Measurements from ENCODE around the gene MRPL28.
"Not testable (repeated sequence)": the region's sequence is repeated elsewhere in the genome, so short reads cannot be mapped to it uniquely, and the experiment has no call there.

Gene MRPL28

GRCh38 chr16:337437-337836 is 32.9 kb downstream of the MRPL28 start:
- DNase-seq, result no peak

GRCh38 chr16:336269-336668 is 34.1 kb downstream of the MRPL28 start:
- DNase-seq, result no peak

- DNase-seq, result not testable (repeated sequence)
These were observed 35.3 kb downstream of the MRPL28 start for GRCh38 chr16:334861-335632.

GRCh38 chr16:334164-334832 is 36.0 kb downstream of the MRPL28 start:
- not testable (repeated sequence) for DNase-seq

GRCh38 chr16:333406-334094 is 36.8 kb downstream of the MRPL28 start:
- DNase-seq, result no peak

GRCh38 chr16:331181-331814 is 39.0 kb downstream of the MRPL28 start:
- not testable (repeated sequence) for DNase-seq

GRCh38 chr16:330741-331140 is 39.6 kb downstream of the MRPL28 start:
- DNase-seq, result no peak

- DNase-seq, result no peak
These were observed 44.8 kb downstream of the MRPL28 start for GRCh38 chr16:325375-326145.

GRCh38 chr16:324451-325334 is 45.6 kb downstream of the MRPL28 start:
- DNase-seq, result peak in 3 of 4 experiments; percentile 24 to 72 (median 60)

- no peak for DNase-seq
These were observed 46.2 kb downstream of the MRPL28 start for GRCh38 chr16:324201-324450.

GRCh38 chr16:322476-323143 is 47.7 kb downstream of the MRPL28 start:
- DNase-seq, result no peak

- DNase-seq, result no peak
These were observed 48.8 kb downstream of the MRPL28 start for GRCh38 chr16:321532-321931.

GRCh38 chr16:320206-320605 is 50.1 kb downstream of the MRPL28 start:
- DNase-seq, result no peak

- DNase-seq, result no peak
These were observed 51.7 kb downstream of the MRPL28 start for GRCh38 chr16:318628-319027.

GRCh38 chr16:317583-317982 is 52.8 kb downstream of the MRPL28 start:
- no peak for DNase-seq

Measured in activated naive CD4-positive, alpha-beta T cell (primary cell).